ENCODE results near the gene STRA8.

Gene STRA8

GRCh38 chr7:135260930-135261721 lies 27.5 kb downstream of the STRA8 start:
- H3K4me3 ChIP-seq (ENCODE audit: low read depth, low read length), result no peak overlapping the region
- DNase-seq (ENCODE audit: low read depth, low spot score), result no peak
- in situ Hi-C loops (cut with HindIII; ENCODE audit: low sequenced_read_pairs), result no loop called here
- TF ChIP-seq CTCF (IDR thresholded peaks at IDR 0.05; ENCODE audit: low read depth, low read length), result no peak

- in situ Hi-C loops (cut with HindIII; ENCODE audit: low sequenced_read_pairs), result no loop called here
- DNase-seq (ENCODE audit: low read depth, low spot score), result no peak
- H3K4me3 ChIP-seq (ENCODE audit: low read depth, low read length), result no peak overlapping the region
- no peak for TF ChIP-seq CTCF (IDR thresholded peaks at IDR 0.05; ENCODE audit: low read depth, low read length)
These were observed 29.1 kb downstream of the STRA8 start for GRCh38 chr7:135262623-135263320.

- DNase-seq (ENCODE audit: low read depth, low spot score), result no peak
- TF ChIP-seq CTCF (IDR thresholded peaks at IDR 0.05; ENCODE audit: low read depth, low read length), result no peak
- in situ Hi-C loops (cut with HindIII; ENCODE audit: low sequenced_read_pairs), result no loop called here
- H3K4me3 ChIP-seq (ENCODE audit: low read depth, low read length), result no peak overlapping the region
These were observed 29.8 kb downstream of the STRA8 start for GRCh38 chr7:135263321-135263970.

GRCh38 chr7:135265637-135266036 lies 32.0 kb downstream of the STRA8 start:
- DNase-seq (ENCODE audit: low read depth, low spot score), result no peak
- in situ Hi-C loops (cut with HindIII; ENCODE audit: low sequenced_read_pairs), result no loop called here
- no peak overlapping the region for H3K4me3 ChIP-seq (ENCODE audit: low read depth, low read length)
- no peak for TF ChIP-seq CTCF (IDR thresholded peaks at IDR 0.05; ENCODE audit: low read depth, low read length)

- no peak overlapping the region for H3K4me3 ChIP-seq (ENCODE audit: low read depth, low read length)
- no peak for DNase-seq (ENCODE audit: low read depth, low spot score)
- TF ChIP-seq CTCF (IDR thresholded peaks at IDR 0.05; ENCODE audit: low read depth, low read length), result no peak
- in situ Hi-C loops (cut with HindIII; ENCODE audit: low sequenced_read_pairs), result no loop called here
These were observed 36.3 kb downstream of the STRA8 start for GRCh38 chr7:135269921-135270320.

GRCh38 chr7:135270577-135271254 lies 37.1 kb downstream of the STRA8 start:
- H3K4me3 ChIP-seq (ENCODE audit: low read depth, low read length), result no peak overlapping the region
- no peak for DNase-seq (ENCODE audit: low read depth, low spot score)
- in situ Hi-C loops (cut with HindIII; ENCODE audit: low sequenced_read_pairs), result no loop called here
- no peak for TF ChIP-seq CTCF (IDR thresholded peaks at IDR 0.05; ENCODE audit: low read depth, low read length)

Data from astrocyte of the spinal cord (primary cell).